Ectodermal cell (in vitro differentiated cells): ENCODE data around the gene COL21A1.
"Not testable (repeated sequence)": the region's sequence is repeated elsewhere in the genome, so short reads cannot be mapped to it uniquely, and the experiment has no call there.

Experiments
- H3K27ac ChIP-seq: 2 replicates; pipeline ENCODE4 v1.7.0; 2013; ENCODE audit warnings: mild to moderate bottlenecking, low read depth, low read length; ENCODE audit not compliant: insufficient read depth, poor library complexity, severe bottlenecking
- H3K27me3 ChIP-seq: 2 replicates; pipeline ENCODE4 v1.7.0; 2013; ENCODE audit warnings: mild to moderate bottlenecking, low read length; ENCODE audit not compliant: insufficient read depth, control insufficient read depth, poor library complexity, severe bottlenecking
- H3K36me3 ChIP-seq: one replicate; pipeline ENCODE4 v1.7.0; 2013; ENCODE audit warnings: low read length; ENCODE audit not compliant: control insufficient read depth, insufficient read depth
- H3K4me1 ChIP-seq: one replicate; pipeline ENCODE4 v1.7.0; 2013; ENCODE audit warnings: low read length; ENCODE audit not compliant: control insufficient read depth, insufficient read depth
- H3K4me3 ChIP-seq: 2 replicates; pipeline ENCODE4 v1.7.0; 2013; ENCODE audit warnings: low read depth, low read length, control low read depth; ENCODE audit not compliant: insufficient read depth
- H3K9me3 ChIP-seq: 2 replicates; pipeline ENCODE4 v1.7.0; 2013; ENCODE audit warnings: mild to moderate bottlenecking, low read length, moderate library complexity; ENCODE audit not compliant: control insufficient read depth
- WGBS, 2 experiments: methylation state at CpG; one replicate each; pipeline ENCODE4 v1.1.7; 2013; ENCODE audit warnings: missing lambda C conversion rate in 2 of 2; 5-methylcytosine and 5-hydroxymethylcytosine counted together

The COL21A1 gene

DNA sequence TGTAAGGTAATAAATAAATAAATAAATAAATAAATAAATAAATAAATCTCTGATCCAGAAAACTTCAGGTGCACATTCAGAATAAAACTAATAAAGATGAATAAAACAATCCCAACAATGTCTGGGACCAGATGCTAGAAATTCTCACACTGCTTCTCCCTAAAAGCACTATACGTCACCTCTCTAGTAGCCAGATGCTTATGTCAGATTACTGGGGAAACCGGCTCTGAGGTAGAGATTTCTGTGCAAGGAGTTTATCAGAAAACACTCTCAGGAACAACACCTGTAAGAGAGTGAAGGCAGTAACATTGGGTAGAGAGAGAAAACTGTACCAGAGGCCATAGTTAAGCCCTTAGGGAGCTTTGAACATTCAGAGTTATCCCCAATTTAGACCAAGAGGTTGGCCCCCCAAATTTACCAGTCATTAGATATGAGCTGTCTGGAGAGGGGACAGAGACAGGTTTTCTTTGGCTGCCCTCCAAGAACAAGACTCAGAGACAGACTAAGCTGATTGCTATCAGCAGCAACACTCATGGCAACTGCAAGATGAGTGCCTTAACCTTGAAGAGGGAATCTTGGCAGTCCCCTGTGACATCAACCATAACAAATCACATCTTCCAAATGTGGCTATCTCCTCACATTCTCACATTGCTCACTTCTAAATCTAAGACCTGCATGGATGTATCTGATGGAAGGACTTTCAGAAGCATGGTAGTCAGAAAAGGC, 220.8 kb downstream of the COL21A1 start:
- 95 to 100% methylated on average over 1 to 2 of the region's 2 CpGs for WGBS, 2 experiments
- Histone ChIP-seq H3K9me3 (no peaks in the 10 kb centered on the region), H3K4me1 (no peaks in the 10 kb centered on the region), H3K27ac (no peak overlapping the region), H3K36me3 (no peaks in the 10 kb centered on the region), H3K4me3 (no peak overlapping the region), H3K27me3 (no peaks in the 10 kb centered on the region)

DNA sequence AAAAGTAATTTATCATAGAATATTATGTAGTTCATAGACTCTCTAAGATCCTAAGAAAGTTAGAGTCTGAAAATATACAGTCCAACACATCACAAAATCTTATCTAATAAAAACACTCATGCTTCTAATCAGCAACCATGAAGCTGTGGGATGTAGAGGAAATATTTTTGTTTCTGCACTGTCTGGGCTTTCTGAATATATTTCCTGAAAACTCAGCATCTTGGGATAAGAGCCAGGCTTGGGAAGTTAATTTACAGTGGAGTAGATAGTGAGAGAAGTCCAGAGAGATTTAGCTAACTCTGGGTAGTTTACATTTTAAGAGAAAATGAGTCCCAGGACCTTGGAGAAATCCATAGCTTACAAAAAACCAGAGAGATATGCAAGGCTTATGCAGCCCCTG, 221.6 kb downstream of the COL21A1 start:
- H3K36me3 ChIP-seq = no peaks in the 10 kb centered on the region
- no peak overlapping the region for H3K27ac ChIP-seq
- no peaks in the 10 kb centered on the region for H3K9me3 ChIP-seq
- H3K4me3 ChIP-seq = no peak overlapping the region
- H3K27me3 ChIP-seq = no peaks in the 10 kb centered on the region
- H3K4me1 ChIP-seq = no peaks in the 10 kb centered on the region

DNA sequence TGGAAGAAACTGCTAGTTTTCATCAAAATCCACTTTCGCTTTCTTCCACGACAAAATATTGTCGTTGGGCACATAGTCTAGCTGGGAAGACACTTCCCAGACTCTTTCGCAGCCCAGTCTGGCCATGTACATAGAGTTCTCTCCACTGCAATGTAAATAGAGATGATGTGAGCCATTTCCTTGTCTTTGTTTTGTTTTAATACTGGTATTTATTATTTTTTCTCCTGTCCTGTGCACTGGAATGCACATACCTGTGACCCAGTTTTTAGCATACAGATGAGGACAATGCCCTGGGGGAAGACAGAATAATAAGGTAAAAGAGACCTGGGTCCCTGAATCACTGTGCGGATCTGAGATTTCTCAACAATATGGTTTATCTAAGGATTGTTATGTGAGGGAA, 222.4 kb downstream of the COL21A1 start:
- Histone ChIP-seq H3K27ac (no peak overlapping the region), H3K4me1 (no peaks in the 10 kb centered on the region), H3K36me3 (no peaks in the 10 kb centered on the region), H3K4me3 (no peak overlapping the region), H3K27me3 (no peaks in the 10 kb centered on the region), H3K9me3 (no peaks in the 10 kb centered on the region)
- WGBS, 2 experiments = 94 to 98% methylated on average over 5 of the region's 5 CpGs

DNA sequence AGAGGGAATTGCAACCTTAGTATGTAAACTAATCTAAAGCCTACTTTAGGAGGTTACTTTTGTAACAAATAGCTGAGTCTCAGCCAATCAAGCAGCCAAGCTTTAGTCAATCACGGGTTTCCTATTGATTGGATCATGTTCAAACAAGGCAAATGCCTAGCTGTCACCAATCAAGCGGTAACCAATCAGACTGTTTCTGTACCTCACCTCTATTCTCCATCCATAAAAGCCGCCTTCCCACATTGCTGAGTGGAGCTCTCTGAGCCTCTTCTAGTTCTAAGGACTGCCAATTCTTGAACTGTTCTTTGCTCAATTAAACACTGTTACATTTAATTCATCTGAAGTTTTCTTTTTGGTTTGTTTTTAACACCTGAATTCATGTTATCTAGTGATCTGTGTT, 223.6 kb downstream of the COL21A1 start:
- no peaks in the 10 kb centered on the region for H3K27me3 ChIP-seq
- 87 to 88% methylated on average over 3 of the region's 3 CpGs for WGBS, 2 experiments
- no peak overlapping the region for H3K4me3 ChIP-seq
- H3K9me3 ChIP-seq = no peaks in the 10 kb centered on the region
- no peak overlapping the region for H3K27ac ChIP-seq
- H3K36me3 ChIP-seq = no peaks in the 10 kb centered on the region
- no peaks in the 10 kb centered on the region for H3K4me1 ChIP-seq

DNA sequence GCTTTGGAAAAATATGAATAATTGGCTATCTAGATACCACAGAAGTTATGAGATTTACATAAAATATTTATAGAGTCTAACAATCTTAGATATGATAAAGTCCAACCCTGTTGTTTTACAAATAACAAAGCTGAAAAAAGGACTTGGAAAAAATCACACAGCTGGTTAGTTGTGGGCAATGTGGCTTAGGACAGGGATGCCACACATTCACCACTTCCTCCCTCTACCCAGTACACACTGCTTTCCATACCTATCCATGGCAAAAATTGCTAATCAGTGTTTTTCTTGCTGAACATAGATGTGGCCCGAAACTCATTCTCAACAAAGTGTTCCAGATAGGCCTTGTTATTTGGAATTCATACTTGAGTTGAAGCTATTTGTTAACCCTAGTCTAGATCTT, 224.7 kb downstream of the COL21A1 start:
- WGBS, 2 experiments = 86 to 100% methylated on average over 1 of the region's 1 CpG
- Histone ChIP-seq H3K9me3 (no peaks in the 10 kb centered on the region), H3K27ac (no peak overlapping the region), H3K27me3 (no peaks in the 10 kb centered on the region), H3K4me1 (no peaks in the 10 kb centered on the region), H3K36me3 (no peaks in the 10 kb centered on the region), H3K4me3 (no peak overlapping the region)

DNA sequence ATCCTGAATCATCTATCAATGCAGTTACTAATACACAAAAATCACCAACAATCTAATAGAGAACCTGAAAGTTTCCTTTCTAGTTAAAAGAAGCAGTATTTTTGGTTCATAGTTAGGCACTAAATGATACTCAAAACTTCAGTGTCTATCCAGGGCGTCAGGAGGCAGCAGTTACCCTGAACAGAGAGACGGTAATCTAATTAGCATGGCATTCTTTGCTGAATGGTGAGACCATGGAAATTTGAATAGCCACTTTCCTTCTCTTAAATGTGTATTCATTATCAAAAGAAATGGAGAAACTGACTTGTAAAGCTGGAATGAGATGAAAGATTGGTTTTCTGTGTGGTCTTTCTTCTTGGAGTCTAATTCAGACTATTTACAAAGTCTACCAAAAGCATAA, 225.4 kb downstream of the COL21A1 start:
- no peaks in the 10 kb centered on the region for H3K9me3 ChIP-seq
- no peak overlapping the region for H3K4me3 ChIP-seq
- WGBS, 2 experiments = 46 to 47% methylated on average over 2 of the region's 2 CpGs
- no peaks in the 10 kb centered on the region for H3K36me3 ChIP-seq
- H3K4me1 ChIP-seq = no peaks in the 10 kb centered on the region
- no peak overlapping the region for H3K27ac ChIP-seq
- no peaks in the 10 kb centered on the region for H3K27me3 ChIP-seq

DNA sequence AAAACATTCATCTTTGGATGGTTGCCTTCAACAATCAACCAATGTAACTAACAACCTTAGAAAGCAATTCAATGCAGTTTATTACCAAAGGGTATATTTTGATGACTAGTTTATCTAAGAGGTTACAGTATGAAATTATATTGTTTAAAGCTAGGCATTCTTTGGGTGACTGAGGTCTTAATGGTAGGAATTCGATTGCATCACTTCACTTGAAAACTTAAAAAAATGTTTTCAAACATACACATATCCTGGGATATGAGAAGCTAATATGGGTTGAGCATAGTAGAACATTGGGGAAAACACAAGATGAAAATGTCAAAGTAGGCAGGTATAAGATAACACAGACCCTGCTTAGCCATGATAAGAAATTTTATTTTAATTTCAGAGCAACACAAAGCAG, 227.4 kb downstream of the COL21A1 start:
- Histone ChIP-seq H3K9me3 (no peaks in the 10 kb centered on the region), H3K27me3 (no peaks in the 10 kb centered on the region), H3K4me3 (no peak overlapping the region), H3K4me1 (no peaks in the 10 kb centered on the region), H3K27ac (no peak overlapping the region), H3K36me3 (no peaks in the 10 kb centered on the region)
- WGBS, 2 experiments = no CpG with 5 or more reads among the region's 1 CpG

DNA sequence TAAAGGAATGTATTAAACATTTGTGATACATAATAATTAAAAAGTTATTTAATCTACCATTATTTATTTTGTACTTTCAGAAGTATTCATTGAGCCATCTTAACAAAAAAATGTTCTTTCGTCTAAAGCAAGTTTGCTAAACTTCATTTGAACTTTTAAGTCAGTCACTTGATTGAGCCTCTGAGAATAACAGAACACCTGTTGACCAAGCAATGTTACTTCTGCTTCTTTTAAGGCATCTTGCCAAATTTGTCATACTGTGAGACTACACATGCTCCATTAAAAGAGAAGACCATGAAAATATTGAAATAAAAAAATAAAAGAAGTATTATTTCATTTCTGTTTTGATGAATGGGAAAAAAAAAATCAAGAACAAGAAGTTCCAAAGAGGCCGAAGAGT, 230.2 kb downstream of the COL21A1 start:
- WGBS, 2 experiments = 93 to 100% methylated on average over 2 of the region's 2 CpGs
- H3K27me3 ChIP-seq = no peaks in the 10 kb centered on the region
- no peaks in the 10 kb centered on the region for H3K4me1 ChIP-seq
- no peaks in the 10 kb centered on the region for H3K36me3 ChIP-seq
- no peak overlapping the region for H3K4me3 ChIP-seq
- H3K9me3 ChIP-seq = no peaks in the 10 kb centered on the region
- no peak overlapping the region for H3K27ac ChIP-seq

DNA sequence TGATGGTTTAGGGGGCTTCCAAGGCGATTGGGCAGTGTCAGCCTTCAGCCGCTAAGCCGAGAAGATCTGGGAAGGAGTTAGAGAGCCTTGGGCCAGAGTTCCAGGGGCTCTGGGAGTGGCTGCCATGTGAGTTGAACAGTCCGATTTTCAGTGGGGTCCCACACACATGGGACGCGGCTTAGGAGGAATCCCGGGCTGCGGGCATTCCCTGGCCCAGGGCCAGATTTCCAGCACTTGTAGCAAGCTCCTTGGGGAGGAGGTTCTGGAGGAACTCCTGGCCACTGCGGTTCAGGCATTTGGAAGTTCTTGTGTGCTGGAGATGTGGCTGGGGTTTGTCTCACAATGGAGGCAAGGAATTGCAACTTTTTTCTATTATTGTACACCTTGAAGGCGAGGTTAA, 233.3 kb downstream of the COL21A1 start:
- not testable (repeated sequence) for H3K36me3 ChIP-seq, H3K4me3 ChIP-seq, H3K4me1 ChIP-seq, H3K9me3 ChIP-seq, H3K27me3 ChIP-seq, H3K27ac ChIP-seq
- 94 to 96% methylated on average over 10 of the region's 10 CpGs for WGBS, 2 experiments

DNA sequence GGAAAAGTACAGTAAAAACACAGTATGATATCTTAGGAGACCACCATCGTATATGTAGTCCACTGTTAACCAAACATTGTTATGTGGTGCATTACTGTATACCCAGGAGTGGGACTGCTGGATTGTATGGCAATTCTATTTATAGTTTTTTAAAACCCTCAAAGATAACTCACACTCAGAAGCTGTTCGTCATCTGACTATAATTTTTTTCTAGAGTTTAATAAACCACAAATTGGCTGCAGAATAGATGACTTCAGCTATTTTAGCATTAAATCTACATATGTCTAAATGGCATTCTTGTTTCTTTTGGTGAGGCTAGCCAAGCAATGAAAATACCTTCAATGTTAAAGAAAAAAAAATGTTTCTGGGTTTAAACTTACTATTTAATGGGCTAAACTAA, 237.7 kb downstream of the COL21A1 start:
- no peaks in the 10 kb centered on the region for H3K27me3 ChIP-seq
- H3K27ac ChIP-seq = no peak overlapping the region
- H3K4me1 ChIP-seq = no peaks in the 10 kb centered on the region
- 100% methylated on average over 1 of the region's 2 CpGs for WGBS, 2 experiments
- H3K4me3 ChIP-seq = no peak overlapping the region
- no peaks in the 10 kb centered on the region for H3K9me3 ChIP-seq
- H3K36me3 ChIP-seq = no peaks in the 10 kb centered on the region
